Muscle layer of colon (tissue), 2 donors: ENCODE data around the gene RIMKLA.

Experiments
- H3K27ac ChIP-seq: one replicate; pipeline ENCODE4 v1.7.0; 2013; ENCODE audit warnings: low read depth, mild to moderate bottlenecking, low read length, moderate library complexity
- H3K27me3 ChIP-seq, 2 donors: one replicate each; pipeline ENCODE4 v1.7.0; 2013; ENCODE audit warnings: low read length in 2 of 2, mild to moderate bottlenecking in 2 of 2; ENCODE audit not compliant: insufficient read depth in 2 of 2, control insufficient read depth in 1 of 2
- H3K36me3 ChIP-seq: one replicate; pipeline ENCODE4 v1.7.0; 2013; ENCODE audit warnings: mild to moderate bottlenecking, low read length; ENCODE audit not compliant: insufficient read depth
- H3K4me1 ChIP-seq: one replicate; pipeline ENCODE4 v1.7.0; 2013; ENCODE audit warnings: mild to moderate bottlenecking, low read length; ENCODE audit not compliant: insufficient read depth
- H3K4me3 ChIP-seq, 2 donors: one replicate each; pipeline ENCODE4 v1.7.0; 2013; ENCODE audit warnings: low read length in 2 of 2, low read depth in 1 of 2, mild to moderate bottlenecking in 1 of 2, moderate library complexity in 1 of 2
- H3K9ac ChIP-seq: one replicate; pipeline ENCODE4 v1.7.0; 2013; ENCODE audit warnings: low read length
- H3K9me3 ChIP-seq: one replicate; pipeline ENCODE4 v1.7.0; 2013; ENCODE audit warnings: mild to moderate bottlenecking, low read length
- donor health status: abdominal sarcoma.
- donor health status: Adenocarcinoma of cecum.

Gene RIMKLA

GRCh38 chr1:42418516-42418915 is 37.9 kb downstream of the RIMKLA start:
- Histone ChIP-seq H3K4me3 (no peak overlapping the region), H3K4me1 (peaks cover 28% of the 10 kb centered on the region), H3K36me3 (no peaks in the 10 kb centered on the region), H3K27me3 (no peaks in the 10 kb centered on the region), H3K9me3 (no peaks in the 10 kb centered on the region), H3K9ac (no peak overlapping the region), H3K27ac (no peak overlapping the region)

GRCh38 chr1:42419126-42419821 is 38.7 kb downstream of the RIMKLA start:
- Histone ChIP-seq H3K4me1 (peaks cover 28% of the 10 kb centered on the region), H3K27ac (peak overlapping the region; percentile 81), H3K4me3 (peak overlapping the region in 1 of 2 donors; percentile 9), H3K36me3 (no peaks in the 10 kb centered on the region), H3K27me3 (no peaks in the 10 kb centered on the region), H3K9ac (no peak overlapping the region), H3K9me3 (no peaks in the 10 kb centered on the region)

- no peaks in the 10 kb centered on the region for H3K36me3 ChIP-seq
- H3K9me3 ChIP-seq, result no peaks in the 10 kb centered on the region
- peaks cover 28% of the 10 kb centered on the region for H3K4me1 ChIP-seq
- peak overlapping the region; percentile 81 for H3K27ac ChIP-seq
- no peak overlapping the region for H3K9ac ChIP-seq
- H3K4me3 ChIP-seq, result peak overlapping the region in 1 of 2 donors; percentile 9
- H3K27me3 ChIP-seq, result no peaks in the 10 kb centered on the region
Observed at GRCh38 chr1:42420121-42420520, 39.5 kb downstream of the RIMKLA start.

- Histone ChIP-seq H3K4me3 (peak overlapping the region in 1 of 2 donors; percentile 4), H3K9ac (no peak overlapping the region)
Observed at GRCh38 chr1:42420911-42421585, 40.5 kb downstream of the RIMKLA start.

GRCh38 chr1:42422737-42423136 is 42.1 kb downstream of the RIMKLA start:
- H3K4me3 ChIP-seq, result no peak overlapping the region
- no peaks in the 10 kb centered on the region for H3K36me3 ChIP-seq
- H3K27me3 ChIP-seq, result no peaks in the 10 kb centered on the region
- no peak overlapping the region for H3K9ac ChIP-seq
- H3K27ac ChIP-seq, result no peak overlapping the region
- H3K4me1 ChIP-seq, result peaks cover 28% of the 10 kb centered on the region
- H3K9me3 ChIP-seq, result no peaks in the 10 kb centered on the region

More at GRCh38 chr1:42420911-42421585, 40.5 kb downstream of the RIMKLA start:
- Histone ChIP-seq H3K27ac (peak overlapping the region; percentile 81), H3K36me3 (no peaks in the 10 kb centered on the region), H3K27me3 (no peaks in the 10 kb centered on the region), H3K9me3 (no peaks in the 10 kb centered on the region), H3K4me1 (peaks cover 28% of the 10 kb centered on the region)

GRCh38 chr1:42423681-42424080 is 43.1 kb downstream of the RIMKLA start:
- no peaks in the 10 kb centered on the region for H3K36me3 ChIP-seq
- H3K4me1 ChIP-seq, result peaks cover 28% of the 10 kb centered on the region
- no peak overlapping the region for H3K27ac ChIP-seq
- H3K4me3 ChIP-seq, result no peak overlapping the region
- H3K9ac ChIP-seq, result no peak overlapping the region
- no peaks in the 10 kb centered on the region for H3K9me3 ChIP-seq
- H3K27me3 ChIP-seq, result no peaks in the 10 kb centered on the region

GRCh38 chr1:42424201-42424600 is 43.6 kb downstream of the RIMKLA start:
- no peak overlapping the region for H3K4me3 ChIP-seq
- peaks cover 24% of the 10 kb centered on the region for H3K4me1 ChIP-seq
- H3K27ac ChIP-seq, result no peak overlapping the region
- H3K27me3 ChIP-seq, result no peaks in the 10 kb centered on the region
- H3K9ac ChIP-seq, result no peak overlapping the region
- H3K9me3 ChIP-seq, result no peaks in the 10 kb centered on the region
- no peaks in the 10 kb centered on the region for H3K36me3 ChIP-seq

GRCh38 chr1:42427240-42427639 is 46.6 kb downstream of the RIMKLA start:
- Histone ChIP-seq H3K4me1 (no peaks in the 10 kb centered on the region), H3K36me3 (no peaks in the 10 kb centered on the region), H3K9me3 (no peaks in the 10 kb centered on the region), H3K27me3 (no peaks in the 10 kb centered on the region), H3K9ac (no peak overlapping the region), H3K4me3 (no peak overlapping the region), H3K27ac (no peak overlapping the region)

GRCh38 chr1:42429603-42430002 is 49.0 kb downstream of the RIMKLA start:
- Histone ChIP-seq H3K4me3 (no peak overlapping the region), H3K36me3 (no peaks in the 10 kb centered on the region), H3K9me3 (no peaks in the 10 kb centered on the region), H3K4me1 (no peaks in the 10 kb centered on the region), H3K9ac (no peak overlapping the region), H3K27me3 (no peaks in the 10 kb centered on the region), H3K27ac (no peak overlapping the region)

GRCh38 chr1:42430286-42431135 is 49.9 kb downstream of the RIMKLA start:
- Histone ChIP-seq H3K27me3 (no peaks in the 10 kb centered on the region), H3K9me3 (no peaks in the 10 kb centered on the region), H3K36me3 (no peaks in the 10 kb centered on the region), H3K27ac (no peak overlapping the region), H3K9ac (no peak overlapping the region), H3K4me3 (no peak overlapping the region), H3K4me1 (no peaks in the 10 kb centered on the region)

- no peak overlapping the region for H3K9ac ChIP-seq
- no peak overlapping the region for H3K27ac ChIP-seq
- no peaks in the 10 kb centered on the region for H3K4me1 ChIP-seq
- H3K4me3 ChIP-seq, result no peak overlapping the region
- H3K27me3 ChIP-seq, result no peaks in the 10 kb centered on the region
- H3K36me3 ChIP-seq, result no peaks in the 10 kb centered on the region
- H3K9me3 ChIP-seq, result no peaks in the 10 kb centered on the region
Observed at GRCh38 chr1:42431514-42431913, 50.9 kb downstream of the RIMKLA start.
